ENCODE results near the gene CLDN9. TPM values are rescaled to one million over a fixed set of nuclear protein-coding genes. Genes with fewer than 3 reads are reported as not detected.

Gene CLDN9
- total and polyA plus RNA-seq, 9 of the 15 experiments (the other 6 are each of a cell fraction or from before 2014, with no cell fraction given): 0.12 to 0.44 (median 0.22) TPM; not detected in 4

- no peak for TF ChIP-seq STAT5B (CRISPR knock-in tag; IDR thresholded peaks at IDR 0.05)
- no peak for TF ChIP-seq PTTG1 (tag; IDR thresholded peaks at IDR 0.05; ENCODE audit: low read depth)
- no peak for TF ChIP-seq ZNF12 (CRISPR knock-in tag; IDR thresholded peaks at IDR 0.05)
Measured at GRCh38 chr16:2996298-2996697, 16.4 kb upstream of the CLDN9 start (continued).

GRCh38 chr16:2999929-3000328 is 12.8 kb upstream of the CLDN9 start:
- FAIRE-seq (no peak), ATAC-seq (no peak), DNase-seq (ENCODE audit: extremely low read depth in 1 of 4, low spot score in 3 of 4) (no peak)
- Histone ChIP-seq H3K4me3 (no peak overlapping the region), H4K20me1 (replicated peaks; ENCODE audit: control insufficient read depth, insufficient read depth, low read length) (no peaks in the 10 kb centered on the region), H3K9me3 (replicated peaks; ENCODE audit: control insufficient read depth, insufficient read depth, low read depth, low read length) (no peaks in the 10 kb centered on the region), H3K9ac (ENCODE audit: insufficient read depth in 1 of 2, low read depth in 2 of 2, low read length in 2 of 2) (peak overlapping the region in 1 of 2 experiments; percentile 78; a peak in 1 of 4 replicates), H2AFZ (ENCODE audit: low read depth, low read length) (no peak overlapping the region), H3K36me3 (ENCODE audit: control insufficient read depth, insufficient read depth, low read length) (no peaks in the 10 kb centered on the region), H3K27ac (ENCODE audit: extremely low read depth, low read depth, low read length) (no peak overlapping the region), H3K4me2 (ENCODE audit: insufficient read depth, low read length) (no peak overlapping the region), H3K79me2 (ENCODE audit: control insufficient read depth, insufficient read depth, low read length) (peaks cover 2% of the 10 kb centered on the region; the same call in 1 of the 3 replicates), H3K9me1 (ENCODE audit: control insufficient read depth, insufficient read depth, low read length) (no peaks in the 10 kb centered on the region), H3K27me3 (ENCODE audit: control insufficient read depth in 2 of 2, insufficient read depth in 2 of 2, low read length in 2 of 2) (no peaks in the 10 kb centered on the region), H3K4me1 (replicated peaks in 1 of 2; ENCODE audit: control insufficient read depth in 2 of 2, insufficient read depth in 2 of 2, low read length in 2 of 2) (peaks cover 0 to 36% of the 10 kb centered on the region in 2 experiments; a peak in 2 of 5 replicates)
- no TSS peak for BruUV-seq (replicated peaks)
- intact Hi-C loops (cut with micrococcal nuclease) (no loop called here), in situ Hi-C loops (cut with MboI) (no loop called here)
- ChIA-PET POLR2A (interaction anchor here (0.6 to 1.0 kb wide), 3 partner anchors 15 to 60 kb away, joined by 3 read pairs; no protein-coding TSS in a partner anchor), CTCF (ENCODE audit: low intra/inter-chr PET ratio) (no interaction called here)
- WGBS (ENCODE audit: insufficient coverage, low coverage, missing lambda C conversion rate): 59% methylated on average over 6 of the region's 6 CpGs
- no peak for TF ChIP-seq SMAD1 (IDR thresholded peaks at IDR 0.05; ENCODE audit: low read depth, low read length, partially characterized antibody)
- no peak for TF ChIP-seq TAL1 (IDR thresholded peaks at IDR 0.05)
- TF ChIP-seq RBM22 (IDR thresholded peaks at IDR 0.05; ENCODE audit: low read depth, low read length, poor library complexity, severe bottlenecking): no peak
- TF ChIP-seq FOXJ3 (CRISPR knock-in tag; IDR thresholded peaks at IDR 0.05): no peak
- TF ChIP-seq NFRKB (IDR thresholded peaks at IDR 0.05; ENCODE audit: low read depth): no peak
- no peak for TF ChIP-seq ZNF324 (CRISPR knock-in tag; IDR thresholded peaks at IDR 0.05)
- TF ChIP-seq PPARD (CRISPR knock-in tag; IDR thresholded peaks at IDR 0.05): no peak
- TF ChIP-seq SAFB (IDR thresholded peaks at IDR 0.05; ENCODE audit: borderline replicate concordance, low read depth, low read length): no peak
- no peak for TF ChIP-seq ARID4B (CRISPR knock-in tag; IDR thresholded peaks at IDR 0.05)
- no peak for TF ChIP-seq TRIM28 (IDR thresholded peaks at IDR 0.05)
- no peak for TF ChIP-seq MCM7 (IDR thresholded peaks at IDR 0.05)
- TF ChIP-seq MAZ (CRISPR knock-in tag; conservative IDR thresholded peaks at IDR 0.05 in 1 of 2, IDR thresholded peaks at IDR 0.05 in 1 of 2): no peak
- no peak for TF ChIP-seq HDAC6 (IDR thresholded peaks at IDR 0.05; ENCODE audit: low read depth, low read length)
- no peak for TF ChIP-seq HSF4 (CRISPR knock-in tag; IDR thresholded peaks at IDR 0.05; ENCODE audit: borderline replicate concordance)
- no peak for TF ChIP-seq NEUROD1 (IDR thresholded peaks at IDR 0.05; ENCODE audit: borderline replicate concordance, low read depth, low read length, partially characterized antibody)
- TF ChIP-seq STAG1 (CRISPR knock-in tag; IDR thresholded peaks at IDR 0.05; ENCODE audit: borderline replicate concordance): no peak
